GM10266 (cell line): Measurements from ENCODE around the gene TRAPPC2L.

ENCODE experiments used
- DNase-seq: peaks from one replicate; pipeline ENCODE4 v3.0.0; 2012; ENCODE audit errors: extremely low spot score
- TF ChIP-seq, protein P1 (sequence below): IDR thresholded peaks from 2 replicates; pipeline ENCODE4 v1.5.1; 2012; ENCODE audit warnings: mild to moderate bottlenecking, low read depth; ENCODE audit not compliant: control insufficient read depth, insufficient read depth; ENCODE audit errors: missing control alignments

Gene TRAPPC2L

GRCh38 chr16:88902744-88903143, 45.8 kb downstream of the TRAPPC2L start:
- no peak for DNase-seq

DNA sequence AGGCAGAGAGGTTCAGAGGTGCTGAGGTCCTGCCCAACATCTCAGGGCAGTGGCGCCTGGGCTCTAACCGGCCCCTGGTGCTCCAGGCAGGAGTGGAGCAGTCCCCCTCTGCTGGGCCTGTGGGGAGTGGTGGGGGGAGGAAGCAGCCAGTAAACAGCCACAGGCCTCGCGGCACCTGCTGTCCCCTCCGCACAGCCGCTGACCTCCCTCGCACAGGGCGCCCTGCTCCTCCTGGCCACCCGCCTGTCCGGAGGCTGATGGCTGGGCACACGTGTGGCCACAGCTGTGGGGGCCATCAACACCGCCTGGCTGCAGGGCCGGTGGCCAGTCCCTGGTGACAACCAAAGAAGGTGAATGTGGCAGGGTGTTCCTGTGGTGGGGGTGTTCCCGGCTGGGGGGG, 46.3 kb downstream of the TRAPPC2L start:
- no peak for DNase-seq
- TF ChIP-seq, protein P1, sequence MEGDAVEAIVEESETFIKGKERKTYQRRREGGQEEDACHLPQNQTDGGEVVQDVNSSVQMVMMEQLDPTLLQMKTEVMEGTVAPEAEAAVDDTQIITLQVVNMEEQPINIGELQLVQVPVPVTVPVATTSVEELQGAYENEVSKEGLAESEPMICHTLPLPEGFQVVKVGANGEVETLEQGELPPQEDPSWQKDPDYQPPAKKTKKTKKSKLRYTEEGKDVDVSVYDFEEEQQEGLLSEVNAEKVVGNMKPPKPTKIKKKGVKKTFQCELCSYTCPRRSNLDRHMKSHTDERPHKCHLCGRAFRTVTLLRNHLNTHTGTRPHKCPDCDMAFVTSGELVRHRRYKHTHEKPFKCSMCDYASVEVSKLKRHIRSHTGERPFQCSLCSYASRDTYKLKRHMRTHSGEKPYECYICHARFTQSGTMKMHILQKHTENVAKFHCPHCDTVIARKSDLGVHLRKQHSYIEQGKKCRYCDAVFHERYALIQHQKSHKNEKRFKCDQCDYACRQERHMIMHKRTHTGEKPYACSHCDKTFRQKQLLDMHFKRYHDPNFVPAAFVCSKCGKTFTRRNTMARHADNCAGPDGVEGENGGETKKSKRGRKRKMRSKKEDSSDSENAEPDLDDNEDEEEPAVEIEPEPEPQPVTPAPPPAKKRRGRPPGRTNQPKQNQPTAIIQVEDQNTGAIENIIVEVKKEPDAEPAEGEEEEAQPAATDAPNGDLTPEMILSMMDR: no peak

More at GRCh38 chr16:88902744-88903143, 45.8 kb downstream of the TRAPPC2L start:
- TF ChIP-seq, protein P1: no peak

DNA sequence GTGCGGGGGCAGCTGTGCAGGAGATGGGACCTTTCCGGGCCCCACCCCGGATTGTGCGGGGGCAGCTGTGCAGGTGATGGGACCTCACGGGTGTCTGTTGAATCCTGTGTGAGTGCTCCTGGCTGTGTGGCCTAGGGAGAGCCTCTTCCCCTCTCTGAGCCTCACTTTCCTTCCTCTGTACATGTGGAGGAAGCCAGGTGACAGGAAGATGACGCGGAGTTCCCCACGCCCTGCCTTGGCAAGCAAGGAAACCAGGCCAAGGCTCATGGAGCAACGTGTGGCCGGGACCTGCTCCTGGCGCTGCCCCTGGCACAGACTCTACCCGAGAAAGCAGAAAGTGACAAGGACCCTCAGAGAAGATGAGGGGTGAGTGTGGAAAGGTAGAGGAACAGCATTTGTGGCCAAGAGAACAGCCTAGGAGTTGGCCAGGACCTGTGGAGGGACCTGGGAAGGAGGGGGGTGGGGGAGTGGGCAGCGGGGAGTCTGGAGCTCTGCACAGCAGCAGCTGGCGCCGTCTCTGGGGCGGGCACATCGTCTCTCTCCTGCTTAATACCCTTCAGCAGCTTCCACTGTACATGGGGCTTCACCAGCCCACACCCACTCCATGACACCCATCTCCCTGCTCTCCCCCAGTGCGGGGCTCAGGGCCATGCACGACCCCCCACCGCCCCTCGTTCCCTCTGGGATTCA, 47.9 kb downstream of the TRAPPC2L start:
- no peak for DNase-seq
- TF ChIP-seq, protein P1: no peak

- TF ChIP-seq, protein P1: no peak
- DNase-seq: peak; percentile 88
Measured at GRCh38 chr16:88905563-88905962, 48.6 kb downstream of the TRAPPC2L start.

DNA sequence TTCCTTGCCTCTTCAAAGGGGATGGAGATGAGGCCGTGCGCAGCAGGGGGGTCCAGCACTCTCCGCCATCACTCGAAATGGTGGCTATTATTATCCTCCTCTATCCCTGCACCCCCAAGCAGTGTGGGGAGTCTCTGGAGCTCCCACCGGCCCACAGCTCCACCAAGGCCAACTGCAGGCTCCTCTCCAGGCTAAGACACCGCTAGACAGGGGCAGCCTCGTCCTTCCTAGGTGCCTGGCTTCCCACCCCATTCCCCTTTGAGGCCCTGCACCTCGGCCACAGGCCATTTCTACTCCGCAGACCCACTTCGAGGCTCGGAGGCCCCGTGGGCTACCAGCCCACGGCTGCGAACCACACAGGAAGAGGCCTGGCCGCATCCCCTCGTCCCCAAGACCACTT, 49.1 kb downstream of the TRAPPC2L start:
- TF ChIP-seq, protein P1: no peak
- DNase-seq: no peak

DNA sequence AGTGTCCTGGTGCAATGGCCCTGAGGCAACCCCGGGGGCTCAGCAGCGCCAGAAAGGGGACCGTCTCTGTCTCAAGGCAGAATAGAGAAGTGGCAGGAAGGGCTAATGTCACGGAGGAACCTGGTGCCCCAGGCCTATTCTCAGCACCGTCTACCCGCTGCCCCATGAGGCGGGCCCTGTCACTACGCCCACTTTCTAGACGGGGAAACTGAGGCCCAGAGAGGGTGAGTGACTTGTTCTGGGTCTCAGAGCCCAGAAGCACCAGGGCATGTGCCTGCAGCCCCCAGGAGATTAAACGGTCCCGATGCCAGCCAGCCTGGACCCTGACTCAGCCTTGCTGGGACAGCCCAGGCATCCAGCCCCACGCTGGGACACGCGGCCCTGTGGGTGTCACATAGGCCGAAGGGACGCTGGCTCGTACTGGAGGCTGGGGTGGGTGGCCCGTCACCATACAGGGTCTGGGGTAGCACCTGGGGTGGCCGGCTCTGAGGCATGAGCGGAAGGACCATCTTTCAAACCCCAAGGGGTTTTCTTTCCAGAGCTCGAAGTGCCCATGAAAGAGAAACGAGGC, 49.7 kb downstream of the TRAPPC2L start:
- DNase-seq: no peak
- TF ChIP-seq, protein P1: no peak

GRCh38 chr16:88907768-88908167, 50.8 kb downstream of the TRAPPC2L start:
- no peak for DNase-seq
- TF ChIP-seq, protein P1: no peak
